Limb (tissue), 2 donors: ENCODE data around the gene PAX3.

Experiments
- DNase-seq, 2 donors: peaks; one replicate each; pipeline ENCODE4 v3.0.0-alpha.2; 2016; ENCODE audit errors: extremely low spot score in 2 of 2

PAX3 gene

DNA sequence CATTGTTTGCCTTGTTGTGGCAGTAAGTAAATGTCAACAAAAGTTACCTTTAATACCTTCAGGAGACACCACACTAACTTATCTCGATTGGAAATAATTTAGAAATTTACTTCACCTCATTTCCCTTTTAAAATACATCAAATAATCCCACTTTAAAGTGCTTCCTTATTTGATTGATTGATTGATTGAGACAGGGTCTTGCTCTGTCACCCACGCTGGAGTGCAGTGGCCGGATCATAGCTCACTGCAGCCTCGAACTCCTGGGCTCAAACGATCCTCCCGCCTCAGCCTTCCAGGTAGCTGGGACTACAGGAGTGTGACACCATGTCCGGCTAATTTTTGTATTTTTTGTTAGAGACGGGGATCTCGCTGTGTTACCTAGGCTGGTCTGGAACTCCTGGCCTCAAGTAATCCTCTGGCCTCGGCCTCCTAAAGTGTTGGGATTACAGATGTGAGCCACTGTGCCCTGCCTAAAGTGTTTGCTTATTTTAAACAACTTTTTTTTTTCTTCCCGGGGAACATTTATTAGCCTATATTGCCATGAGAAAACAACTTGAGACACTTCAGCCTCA is 12.0 kb upstream of the PAX3 start:
- DNase-seq = no peak

GRCh38 chr2:222309766-222310165 is 11.0 kb upstream of the PAX3 start:
- no peak for DNase-seq

DNA sequence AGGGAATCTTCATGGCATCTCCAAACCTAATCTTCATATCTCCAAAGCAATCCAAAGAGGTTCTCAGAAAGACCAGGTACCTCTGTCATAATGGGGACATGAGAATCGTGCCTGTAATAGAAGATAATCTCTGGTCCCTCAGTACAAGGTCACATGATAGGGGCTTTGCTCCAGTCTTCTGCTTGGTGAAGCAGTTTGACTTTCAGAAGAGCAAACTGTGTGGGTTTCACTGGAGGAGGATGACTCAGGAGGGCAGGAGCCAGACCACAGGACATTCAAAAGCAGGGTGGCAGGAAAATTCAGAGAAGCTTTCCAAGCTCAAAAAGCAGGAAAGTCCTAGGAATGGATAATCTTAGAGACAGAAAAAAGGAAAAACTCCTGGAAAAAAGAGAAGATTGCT is 10.6 kb upstream of the PAX3 start:
- no peak for DNase-seq

DNA sequence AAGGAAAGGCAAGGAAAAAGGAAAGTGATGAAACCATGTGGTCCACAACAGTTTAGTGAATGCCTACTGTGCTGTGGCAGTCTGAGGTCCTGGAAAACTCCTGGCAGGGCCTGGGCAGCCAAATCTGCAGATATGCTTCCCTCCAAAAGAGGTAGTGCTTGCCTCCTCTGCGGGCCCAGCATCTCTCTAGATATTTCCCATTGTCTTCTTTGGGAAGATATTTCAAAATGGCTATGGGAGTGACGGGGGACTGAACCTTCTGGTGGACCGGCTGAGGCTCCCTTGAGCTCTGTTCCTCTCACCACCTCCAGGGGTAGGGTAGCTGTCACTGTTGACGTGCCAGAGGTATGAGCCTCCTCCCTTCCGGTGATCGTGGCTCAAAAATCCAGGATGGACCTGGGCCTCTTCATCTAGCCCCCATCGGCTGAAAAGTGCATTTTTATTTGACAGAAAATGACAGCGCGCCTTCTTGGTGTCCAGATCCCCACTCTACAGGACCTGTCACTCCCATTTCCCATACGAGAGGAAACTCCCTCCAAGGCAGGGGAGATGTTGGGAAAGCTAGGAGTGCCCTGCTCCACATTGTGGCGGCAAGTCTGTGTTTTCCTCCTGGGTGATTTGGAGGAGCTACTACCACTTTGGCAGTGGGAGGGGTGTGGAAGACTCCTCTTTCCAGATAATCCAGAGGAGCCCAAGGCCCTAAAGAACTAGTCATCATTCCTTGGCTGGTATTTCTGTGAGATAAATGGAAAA is 9.4 kb upstream of the PAX3 start:
- no peak for DNase-seq

DNA sequence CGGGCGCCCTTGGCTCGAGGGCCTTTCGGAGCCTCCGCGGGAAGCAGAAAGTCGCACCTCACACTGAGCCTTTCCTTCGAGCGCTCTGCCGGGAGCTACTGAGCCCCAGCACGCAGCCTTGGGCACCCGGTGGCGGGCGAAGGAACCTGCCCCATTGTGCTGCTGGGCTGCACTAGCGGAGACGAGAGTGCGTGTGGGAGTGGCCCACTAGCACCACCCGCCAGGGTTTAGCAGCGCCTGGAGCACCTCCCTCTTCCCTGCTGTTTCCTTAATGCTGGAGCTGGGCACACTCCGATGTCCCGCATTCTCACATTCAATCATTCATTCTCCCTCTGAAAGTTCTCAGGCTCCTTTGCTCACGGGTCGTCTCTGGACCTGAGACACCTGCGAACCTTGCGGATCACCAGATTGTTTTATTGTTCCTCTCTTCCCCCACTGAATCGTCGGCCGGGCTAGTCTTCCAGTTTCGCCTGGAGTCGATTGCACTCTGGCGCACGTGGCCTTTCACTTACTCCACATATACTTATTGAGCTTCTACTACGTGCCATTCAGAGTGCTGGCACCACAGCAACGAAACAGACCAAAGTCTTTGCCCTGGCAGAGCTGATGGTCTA is 8.5 kb upstream of the PAX3 start:
- DNase-seq = peak in 1 of 2 donors; percentile 44

DNA sequence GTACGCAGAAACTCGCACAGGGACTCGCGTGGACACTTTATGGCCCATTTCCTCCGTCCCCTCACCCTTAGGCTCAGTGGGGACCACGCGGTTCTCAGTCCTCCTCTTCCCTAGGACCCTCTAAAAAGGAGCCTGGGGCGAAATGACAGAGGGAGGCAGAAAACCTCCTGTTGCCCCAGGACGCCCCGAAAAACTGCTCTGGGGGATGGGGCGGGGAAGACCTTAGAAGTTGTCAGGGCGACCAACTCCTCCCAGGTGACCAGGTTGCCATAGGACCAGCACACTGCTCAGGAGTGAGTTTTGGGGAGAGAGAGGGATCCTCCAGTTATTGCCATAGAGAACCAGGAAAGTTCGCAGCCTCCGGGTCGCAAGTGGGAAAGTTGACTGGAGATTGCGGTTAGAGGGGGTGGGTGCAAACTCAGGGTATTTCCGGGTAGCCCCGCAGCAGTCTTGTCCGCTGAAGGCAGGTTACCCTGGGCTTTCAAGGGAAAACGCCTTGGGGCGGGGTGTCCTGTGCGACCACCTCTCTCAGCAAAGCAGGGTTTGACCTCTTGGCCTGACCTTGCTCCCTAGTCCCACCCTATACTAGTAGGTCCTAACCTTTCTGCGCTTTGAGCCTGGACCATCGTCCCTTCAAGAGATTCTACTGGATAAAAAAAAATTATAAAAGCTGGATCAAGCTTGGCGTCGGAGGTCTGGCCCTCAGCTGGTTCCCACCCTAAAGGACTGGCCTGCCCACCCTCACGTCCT is 7.8 kb upstream of the PAX3 start:
- peak in 1 of 2 donors; percentile 37 for DNase-seq

DNA sequence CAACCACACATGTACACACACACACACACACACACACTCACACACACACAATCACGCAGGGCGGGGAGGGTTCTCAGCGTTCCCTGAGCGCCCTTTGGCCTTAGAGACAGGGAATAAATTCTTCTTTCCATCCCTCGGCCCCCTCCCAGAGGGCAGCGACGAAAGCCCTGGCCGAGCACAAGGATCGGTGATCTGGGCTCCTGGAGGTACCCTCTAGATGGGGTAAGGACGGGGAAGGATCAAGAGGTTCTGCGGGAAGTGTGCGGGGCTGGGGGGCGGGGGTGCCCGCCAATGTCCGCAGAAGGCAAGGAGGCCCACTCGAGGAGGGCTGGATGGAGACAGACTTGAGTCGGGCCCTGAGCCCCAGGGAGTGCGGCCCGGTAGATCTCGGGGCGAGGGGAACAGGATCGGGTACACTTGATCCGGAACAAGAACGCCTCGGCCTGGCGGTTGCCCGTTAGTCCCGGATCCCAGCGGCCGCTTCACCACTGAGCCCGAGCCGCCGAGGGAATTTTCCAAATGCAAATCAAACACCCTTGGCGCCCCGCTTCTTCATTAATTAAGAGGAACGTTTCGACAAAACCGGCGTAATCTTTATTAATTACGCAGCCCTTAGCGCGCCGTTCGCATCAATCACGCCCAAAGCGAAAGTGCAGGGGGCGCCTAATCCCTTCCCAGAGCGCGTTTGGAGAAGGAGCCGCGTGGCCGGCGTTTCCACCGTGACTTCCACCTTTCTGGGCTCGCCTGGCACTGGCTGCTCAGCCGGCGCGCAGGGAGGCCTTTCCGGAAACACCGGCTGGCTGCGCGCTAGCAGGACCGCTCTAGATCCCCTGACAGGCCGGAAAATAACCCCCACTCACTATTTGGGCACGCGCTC is 7.0 kb upstream of the PAX3 start:
- peak in 1 of 2 donors; percentile 63 for DNase-seq

GRCh38 chr2:222304737-222305515 is 6.1 kb upstream of the PAX3 start:
- DNase-seq = peak in 1 of 2 donors; percentile 62

GRCh38 chr2:222303828-222304736 is 5.3 kb upstream of the PAX3 start:
- DNase-seq = peak in 1 of 2 donors; percentile 58

GRCh38 chr2:222303045-222303827 is 4.4 kb upstream of the PAX3 start:
- DNase-seq = no peak

- peak in 1 of 2 donors; percentile 53 for DNase-seq
Observed at GRCh38 chr2:222302178-222303018, 3.6 kb upstream of the PAX3 start.

DNA sequence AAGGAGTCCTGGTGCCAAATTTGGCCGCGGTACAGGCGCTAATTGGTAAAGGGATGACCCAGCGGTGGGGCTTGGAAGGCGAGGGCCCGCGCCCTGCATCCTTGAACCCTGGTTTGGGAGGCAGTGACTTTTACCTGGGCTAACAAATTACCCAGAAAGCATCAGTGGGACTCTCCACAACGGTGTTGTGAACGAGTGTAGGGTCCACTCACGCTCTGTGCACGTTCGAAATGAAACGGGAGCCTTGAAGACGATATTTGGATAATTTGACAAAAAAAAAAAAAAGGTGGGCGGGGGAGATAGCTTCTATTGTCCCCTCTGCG is 3.0 kb upstream of the PAX3 start:
- no peak for DNase-seq

DNA sequence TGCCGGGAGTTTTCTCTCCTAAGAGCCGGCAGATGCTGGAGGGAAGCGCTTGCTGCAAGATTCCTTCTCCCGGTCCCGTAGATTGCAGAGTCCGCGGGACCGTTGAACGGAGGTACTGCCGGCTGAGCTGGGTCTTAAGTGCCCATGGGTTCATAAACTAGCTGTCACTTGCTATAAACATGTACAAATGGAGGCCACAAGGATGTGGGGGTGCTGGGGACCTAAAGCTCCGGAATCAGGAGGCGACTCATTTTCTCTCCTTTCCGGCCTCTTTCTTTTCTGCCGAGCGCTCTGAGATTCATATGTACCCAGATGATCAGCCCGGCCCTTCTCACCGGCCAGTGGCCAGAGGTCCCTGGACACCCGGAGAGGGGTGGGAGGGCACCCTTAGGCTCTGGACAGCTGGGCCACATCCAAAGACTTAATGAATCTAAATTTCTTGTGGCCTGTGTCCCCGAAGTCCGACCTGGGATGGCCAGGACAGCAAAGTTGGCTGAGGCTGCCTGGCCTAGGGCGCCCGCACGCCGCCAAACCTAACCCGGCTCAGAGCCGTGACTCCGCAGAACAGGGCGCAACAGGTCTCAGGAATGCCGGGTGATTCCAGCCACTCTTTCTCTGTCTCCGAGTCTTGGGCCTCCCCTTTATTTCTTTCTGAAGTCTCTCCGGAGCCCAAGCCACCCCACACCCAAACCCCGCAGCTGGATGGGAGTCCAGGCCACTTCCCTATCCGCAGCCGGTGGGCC is 2.4 kb upstream of the PAX3 start:
- peak in 1 of 2 donors; percentile 51 for DNase-seq

- DNase-seq = no peak
Observed at GRCh38 chr2:222300726-222301052, 1.9 kb upstream of the PAX3 start.

DNA sequence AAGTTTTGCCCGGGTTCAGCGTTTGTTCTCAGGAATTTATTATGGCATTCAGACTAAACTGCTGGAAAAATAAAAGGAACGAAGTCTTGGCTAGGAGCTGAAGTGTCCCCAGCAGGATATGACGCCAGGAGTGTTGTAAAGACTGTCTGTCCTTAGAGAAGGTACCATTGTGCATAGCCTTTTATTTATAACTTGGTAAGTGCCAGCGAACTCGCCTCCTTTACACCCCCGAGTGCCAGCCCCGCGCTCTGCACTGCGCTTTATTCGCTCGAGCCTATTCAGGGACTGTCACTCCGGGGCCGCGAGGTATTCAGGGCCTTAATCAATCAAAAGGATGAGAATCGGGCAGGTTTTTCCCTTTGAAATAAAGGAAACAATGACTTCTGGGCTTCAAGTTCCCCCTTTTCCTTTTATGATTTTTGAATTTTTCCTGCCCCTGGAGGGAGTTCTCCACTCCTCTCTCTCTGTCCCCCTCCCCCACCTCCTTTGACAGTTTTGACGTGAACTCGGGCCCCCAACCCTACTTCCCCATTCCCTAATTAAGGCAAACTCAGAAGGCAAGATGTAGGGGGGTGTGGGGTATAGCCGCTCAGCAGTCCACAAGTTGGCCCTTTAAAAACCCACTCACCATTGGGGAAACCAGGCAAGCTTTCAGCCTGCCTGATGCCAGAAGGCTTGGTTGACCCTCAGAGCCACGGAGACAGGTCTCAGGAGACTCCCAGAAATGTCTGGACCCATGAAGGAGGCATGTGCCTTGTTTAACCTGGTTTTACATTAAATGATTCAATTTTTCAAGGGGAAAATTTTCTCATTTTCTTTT is 1.3 kb upstream of the PAX3 start:
- peak in 1 of 2 donors; percentile 63 for DNase-seq

DNA sequence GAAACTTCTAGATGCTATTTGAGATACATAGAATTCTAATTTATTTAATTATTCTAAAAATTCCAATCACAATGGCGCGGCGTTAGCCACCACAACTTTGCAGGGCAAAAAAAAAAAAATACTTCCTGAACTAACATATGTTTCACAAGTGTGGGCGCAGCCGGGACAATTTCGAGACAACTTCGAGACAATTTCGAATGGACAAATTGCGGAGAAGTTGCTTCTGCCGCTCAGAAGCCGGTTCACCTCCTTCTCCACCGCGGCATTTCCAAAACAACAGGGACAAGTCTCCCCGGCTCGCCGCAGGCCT is 842 bp downstream of the PAX3 start:
- no peak for DNase-seq

- peak in 1 of 2 donors; percentile 54 for DNase-seq
Observed at GRCh38 chr2:222297600-222297935, 1.2 kb downstream of the PAX3 start.
